ENCODE results near the gene FLACC1.
"Not testable (repeated sequence)": the region's sequence is repeated elsewhere in the genome, so short reads cannot be mapped to it uniquely, and the experiment has no call there.

Gene FLACC1

DNA sequence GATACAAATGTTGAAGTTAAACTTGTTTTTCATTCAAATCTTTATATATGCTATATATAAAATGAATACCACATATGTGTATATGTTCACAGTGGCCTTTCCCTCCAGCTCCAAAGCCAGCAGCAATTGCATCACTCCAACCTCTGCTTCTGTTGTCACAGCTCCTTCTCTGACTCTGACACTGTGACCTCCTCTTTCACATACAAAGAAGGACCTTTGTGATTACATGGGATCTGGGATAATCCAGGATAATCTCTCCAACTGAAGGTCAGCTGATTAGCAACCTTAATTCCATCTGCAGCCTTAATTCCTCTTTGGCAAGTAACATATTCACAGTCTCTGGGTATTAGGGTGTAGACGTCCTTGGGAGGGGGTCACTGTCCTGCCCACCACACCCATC, 8.4 kb downstream of the FLACC1 start:
- no peak for FAIRE-seq

- no peak for FAIRE-seq
These were observed 10.0 kb downstream of the FLACC1 start for GRCh38 chr2:201347138-201347537.

DNA sequence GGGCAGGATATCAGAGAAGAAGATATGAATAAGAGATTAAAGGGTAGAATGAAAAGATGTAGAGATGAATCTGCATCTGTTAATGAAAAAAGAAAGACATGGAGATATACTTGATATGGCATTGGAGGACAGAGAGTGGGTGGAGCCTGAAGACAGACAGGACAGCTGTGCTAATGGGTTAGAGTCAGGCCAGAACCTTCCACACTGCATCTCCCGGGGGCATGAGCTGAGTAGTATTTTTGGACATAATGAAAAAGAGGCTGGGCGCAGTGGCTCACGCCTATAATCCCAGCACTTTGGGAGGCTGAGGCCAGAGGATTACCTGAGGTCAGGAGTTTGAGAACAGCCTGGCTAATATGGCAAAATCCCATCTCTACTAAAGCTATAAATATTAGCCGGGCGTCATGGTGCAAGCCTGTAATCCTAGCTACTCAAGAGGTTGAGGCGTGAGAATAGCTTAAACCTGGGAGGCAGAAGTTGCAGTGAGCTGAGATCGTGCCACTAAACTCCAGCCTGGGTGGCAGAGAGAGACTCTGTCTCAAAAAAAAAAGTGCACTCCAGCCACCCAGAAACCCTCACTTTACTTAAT, 11.4 kb downstream of the FLACC1 start:
- no peak for FAIRE-seq

DNA sequence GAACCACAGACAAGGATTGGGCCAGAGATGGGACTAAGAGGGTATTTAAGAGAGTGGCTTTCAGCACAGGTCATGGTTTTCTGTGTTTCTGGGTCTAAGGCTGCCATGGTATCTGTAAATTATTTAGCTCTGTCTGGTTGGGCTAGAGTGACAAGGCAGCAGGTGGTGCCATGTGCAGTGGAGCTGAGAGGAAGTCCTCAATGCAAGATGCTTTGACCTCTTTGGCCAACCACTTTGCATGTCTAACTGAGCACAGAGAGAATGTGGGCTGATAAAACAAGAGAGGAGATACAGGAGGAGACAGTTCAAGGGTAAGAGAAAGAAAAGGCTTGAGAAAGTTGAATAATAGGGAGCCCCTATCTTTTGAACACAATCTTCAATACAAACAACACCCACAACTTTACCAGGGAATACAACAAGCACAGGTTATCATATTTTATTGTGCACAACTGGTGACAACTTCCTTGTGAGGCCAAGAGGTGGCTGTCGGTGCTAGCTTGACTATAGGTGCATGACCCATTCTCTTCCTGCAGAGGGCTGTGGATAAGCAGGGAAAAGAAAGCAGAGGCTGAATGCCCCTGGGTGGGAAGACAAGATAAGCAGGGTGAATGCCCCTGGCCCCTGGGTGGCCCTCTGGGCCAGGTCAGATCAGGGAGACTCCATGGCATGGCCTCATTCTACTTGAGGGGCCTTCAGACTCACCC, 12.3 kb downstream of the FLACC1 start:
- FAIRE-seq: no peak

DNA sequence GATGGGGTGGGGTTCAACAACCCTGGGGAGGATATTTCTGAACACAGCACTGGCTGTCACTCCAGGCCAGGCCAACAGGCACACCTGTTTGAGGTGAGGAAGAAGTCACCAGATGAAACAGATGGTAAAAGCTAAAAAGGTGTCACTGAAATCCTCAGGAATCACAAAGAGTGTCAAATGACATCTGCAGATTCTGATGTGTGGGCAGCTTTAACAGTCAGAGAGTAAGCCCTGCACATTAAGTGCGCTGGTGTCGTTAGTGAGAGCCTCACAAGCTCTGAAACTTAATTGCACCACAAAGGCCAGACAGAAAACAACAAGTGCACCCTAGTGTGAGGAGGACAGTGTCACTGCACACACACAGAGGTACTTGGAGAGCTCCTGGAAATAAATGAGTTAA, 13.6 kb downstream of the FLACC1 start:
- no peak for FAIRE-seq

DNA sequence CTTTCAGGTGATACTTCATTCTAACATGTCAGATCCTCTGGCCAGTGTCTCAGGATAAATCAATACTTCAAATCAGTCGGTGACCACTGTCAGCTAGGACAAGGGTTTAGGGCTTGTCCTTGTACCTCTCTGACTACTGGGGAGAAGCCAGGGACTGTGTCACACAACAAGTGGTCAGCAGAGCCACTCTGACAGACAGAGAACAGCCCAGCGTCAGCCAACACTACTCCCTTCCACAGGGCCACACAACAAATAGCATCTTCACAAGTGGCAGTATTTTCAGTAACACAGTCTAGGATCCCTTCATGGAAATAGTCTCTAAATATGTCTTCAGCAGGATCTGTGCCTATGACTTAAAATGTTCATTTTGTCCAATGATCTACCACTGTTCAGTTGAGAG, 14.2 kb downstream of the FLACC1 start:
- no peak for FAIRE-seq

DNA sequence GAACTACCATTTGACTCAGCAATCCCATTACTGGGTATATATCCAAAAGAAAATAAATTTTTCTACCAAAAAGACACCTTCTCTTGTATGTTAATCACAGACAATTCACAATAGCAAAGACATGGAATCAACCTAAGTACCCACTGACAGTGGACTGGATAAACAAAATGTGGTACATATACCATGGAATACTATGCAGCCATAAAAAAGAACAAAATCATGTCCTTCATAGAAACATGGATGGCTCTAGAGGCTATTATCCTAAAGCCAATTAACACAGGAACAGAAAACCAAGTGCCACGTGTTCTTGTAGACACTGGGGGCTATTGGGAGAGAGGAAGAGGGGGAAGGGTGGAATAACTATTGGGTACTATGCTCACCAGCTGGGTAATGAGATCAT, 27.7 kb downstream of the FLACC1 start:
- FAIRE-seq: no peak

GRCh38 chr2:201327678-201328077, 29.5 kb downstream of the FLACC1 start:
- no peak for FAIRE-seq

GRCh38 chr2:201322772-201323171, 34.4 kb downstream of the FLACC1 start:
- FAIRE-seq: peak; percentile 31

- no peak for FAIRE-seq
These were observed 36.4 kb downstream of the FLACC1 start for GRCh38 chr2:201320701-201321100.

GRCh38 chr2:201320257-201320656, 36.9 kb downstream of the FLACC1 start:
- FAIRE-seq: no peak

DNA sequence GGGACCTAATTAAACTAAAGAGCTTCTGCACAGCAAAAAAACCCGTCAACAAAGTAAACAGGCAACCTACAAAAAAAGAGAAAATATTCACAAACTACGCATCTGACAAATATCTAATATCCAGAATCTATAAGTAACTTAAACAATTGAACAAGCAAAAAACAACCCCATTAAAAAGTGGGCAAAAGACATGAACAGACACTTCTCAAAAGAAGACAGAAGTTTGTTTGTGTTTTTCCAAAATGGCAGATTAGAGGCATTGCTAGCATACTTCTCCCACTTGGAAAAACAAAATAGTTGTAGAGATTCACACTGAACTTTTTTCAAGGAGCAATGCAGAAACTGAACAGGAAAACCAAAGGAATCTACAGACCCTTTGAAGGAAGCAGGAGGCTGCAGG, 37.6 kb downstream of the FLACC1 start:
- no peak for FAIRE-seq

DNA sequence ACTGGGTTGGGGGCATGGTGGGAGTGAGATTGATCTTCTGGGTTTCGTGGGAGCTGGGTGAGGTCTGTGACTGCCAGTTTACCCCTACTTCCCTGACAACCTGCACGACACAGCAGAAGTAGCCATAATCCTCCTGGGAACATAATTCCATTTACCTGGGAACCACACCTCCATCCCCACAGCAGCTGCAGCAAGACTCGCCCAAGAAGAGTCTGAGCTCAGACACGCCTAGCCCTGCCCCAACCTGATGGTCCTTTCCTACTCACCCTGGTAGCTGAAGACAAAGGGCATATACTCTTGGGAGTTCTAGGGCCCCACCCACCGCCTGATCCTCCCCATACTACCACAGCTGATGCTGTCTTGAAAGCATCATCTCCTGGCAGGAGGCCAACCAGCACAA, 43.8 kb downstream of the FLACC1 start:
- no peak for FAIRE-seq

- FAIRE-seq: no peak
These were observed 48.2 kb downstream of the FLACC1 start for GRCh38 chr2:201308914-201309313.

DNA sequence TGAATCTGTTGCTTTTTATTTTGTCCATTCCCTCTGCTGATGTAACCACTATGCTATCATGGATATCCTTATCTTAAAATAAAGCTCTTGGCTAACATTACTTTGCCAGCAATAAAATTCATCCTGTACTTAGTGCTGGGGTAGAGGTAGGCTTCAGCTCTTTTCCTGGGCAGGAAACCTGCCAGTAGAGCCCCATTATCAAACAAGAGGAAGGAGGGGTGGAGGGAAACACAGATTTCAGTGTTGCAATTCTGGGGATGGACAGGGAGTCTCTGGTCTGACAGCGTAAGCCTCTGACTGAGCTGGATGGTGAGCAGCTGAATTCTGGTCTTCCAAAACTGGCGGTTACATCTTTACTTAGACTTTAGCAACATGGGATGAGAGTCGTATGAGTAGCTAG, 49.3 kb downstream of the FLACC1 start:
- FAIRE-seq: no peak

DNA sequence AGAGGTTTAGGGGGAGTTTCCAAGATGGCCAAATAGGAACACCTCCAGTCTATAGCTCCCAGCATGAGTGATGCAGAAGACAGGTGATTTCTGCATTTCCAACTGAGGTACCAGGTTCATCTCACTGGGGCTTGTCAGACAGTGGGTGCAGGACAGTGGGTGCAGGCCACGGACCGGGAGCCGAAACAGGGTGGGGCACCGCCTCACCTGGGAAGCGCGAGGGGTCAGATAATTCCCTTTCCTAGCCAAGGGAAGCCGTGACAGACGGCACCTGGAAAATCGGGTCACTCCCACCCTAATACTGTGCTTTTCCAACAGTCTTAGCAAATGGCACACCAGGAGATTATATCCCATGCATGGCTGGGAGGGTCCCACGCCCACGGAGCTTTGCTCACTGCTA, 57.2 kb downstream of the FLACC1 start:
- not testable (repeated sequence) for FAIRE-seq

DNA sequence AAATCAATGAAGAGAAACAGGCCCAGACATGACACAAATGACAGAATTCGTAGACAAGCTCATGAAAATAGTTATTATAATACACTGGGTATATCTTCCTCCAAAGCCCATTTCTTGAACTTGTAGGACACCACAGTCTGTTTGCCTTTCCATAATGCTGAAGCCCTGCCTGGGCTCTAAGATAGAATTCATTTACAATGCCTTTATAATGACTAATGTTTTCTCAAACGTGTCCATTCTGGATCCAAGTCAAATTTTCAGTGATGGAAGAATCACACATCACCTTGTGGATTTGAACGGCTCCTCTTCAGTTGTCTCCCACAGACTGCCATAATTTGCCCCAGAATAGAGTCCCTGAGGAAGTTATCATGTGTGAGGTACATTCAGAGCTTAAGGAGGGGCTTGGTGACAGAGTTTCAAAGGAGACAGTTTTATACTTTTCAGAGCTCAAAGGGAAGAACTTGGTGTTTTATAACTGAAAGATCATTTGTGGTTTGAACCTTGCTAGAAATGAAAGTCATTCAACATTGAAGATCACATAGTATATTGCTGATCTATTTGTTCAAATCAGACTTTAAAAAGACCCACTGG, 58.6 kb downstream of the FLACC1 start:
- no peak for FAIRE-seq

- FAIRE-seq: not testable (repeated sequence)
These were observed 66.5 kb downstream of the FLACC1 start for GRCh38 chr2:201290457-201291148.

DNA sequence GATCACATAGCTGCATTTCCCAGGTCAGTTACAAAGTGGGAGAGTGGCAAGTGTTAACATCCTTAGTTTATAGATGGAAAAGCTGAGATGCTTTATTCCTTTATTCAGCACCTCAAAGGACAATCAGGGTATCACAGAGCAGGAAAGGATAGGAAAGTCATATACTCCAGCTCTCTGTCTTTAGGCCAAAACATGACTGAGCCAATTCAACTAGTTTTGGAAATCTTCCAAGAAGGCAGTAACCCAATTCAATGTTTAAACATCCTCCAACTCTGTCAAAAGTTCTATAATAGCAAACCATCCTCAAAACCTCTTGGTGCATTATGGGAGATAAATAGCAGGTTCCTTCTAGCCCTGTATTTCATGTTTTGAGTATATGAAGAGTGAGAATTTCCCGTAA, 71.6 kb downstream of the FLACC1 start:
- FAIRE-seq: no peak

- FAIRE-seq: no peak
These were observed 76.7 kb downstream of the FLACC1 start for GRCh38 chr2:201280191-201281040.

DNA sequence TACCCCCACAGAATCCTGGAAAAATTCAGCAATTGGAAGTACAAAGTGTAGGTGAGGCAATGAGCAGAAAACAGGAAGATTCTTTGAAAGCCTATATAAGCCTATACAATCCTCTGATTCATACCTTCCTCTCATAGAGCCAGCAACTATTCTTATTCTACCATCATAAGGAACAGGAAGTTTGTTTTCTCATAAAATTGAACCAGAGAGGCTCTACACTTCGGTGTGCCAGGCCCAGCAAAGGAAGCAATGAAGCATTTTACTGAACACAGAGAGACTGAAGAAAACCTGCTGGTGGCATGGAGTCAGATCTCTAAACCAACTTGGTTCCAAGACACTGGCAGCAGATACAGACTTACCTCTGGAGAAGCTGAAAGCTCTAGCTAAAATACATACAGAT, 78.1 kb downstream of the FLACC1 start:
- no peak for FAIRE-seq

DNA sequence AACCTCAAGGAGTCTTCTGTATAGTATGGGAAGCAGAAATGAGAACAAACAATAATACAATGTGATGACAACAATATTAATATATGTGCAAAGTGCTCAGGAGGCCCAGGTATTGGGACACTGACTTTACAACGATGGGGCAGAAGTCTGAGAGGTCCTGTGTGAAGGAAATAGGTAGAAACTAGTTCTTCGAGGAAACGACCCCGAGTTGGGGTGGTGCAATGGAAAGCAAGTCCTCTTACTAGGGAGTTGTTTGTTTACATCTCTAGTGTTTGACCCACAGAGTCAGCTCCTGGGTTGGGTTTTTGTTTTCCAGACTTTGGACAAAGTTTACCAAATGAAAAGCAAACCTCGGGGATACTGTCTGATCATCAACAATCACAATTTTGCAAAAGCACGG, 80.6 kb downstream of the FLACC1 start:
- no peak for FAIRE-seq

DNA sequence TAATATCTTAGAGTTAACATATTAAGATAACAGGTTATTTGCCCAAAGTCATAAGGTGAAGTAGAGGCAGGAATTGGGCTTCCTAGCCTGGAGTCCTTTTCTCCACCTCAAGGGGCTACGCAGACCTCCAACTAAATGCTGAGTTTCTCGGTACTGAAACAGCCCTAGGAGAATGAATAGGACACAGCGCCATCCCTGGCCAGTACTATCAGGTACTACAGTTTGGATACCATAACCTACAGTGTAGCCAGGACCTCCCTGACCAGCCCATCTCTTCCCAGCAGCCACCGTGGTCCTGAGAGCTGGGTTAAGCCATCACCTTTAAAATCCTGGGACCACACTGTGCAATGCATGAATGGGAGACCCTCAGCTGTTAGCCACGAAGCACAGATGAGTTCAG, 81.2 kb downstream of the FLACC1 start:
- no peak for FAIRE-seq
